GM21737 (cell line): Measurements from ENCODE around the gene CWC27.
"Not testable (repeated sequence)": the region's sequence is repeated elsewhere in the genome, so short reads cannot be mapped to it uniquely, and the experiment has no call there.

Source experiments
- ATAC-seq: cut with Tn5 transposase; IDR thresholded peaks from one replicate; pipeline ENCODE4 v1.9.1; 2021; ENCODE audit warnings: mild to moderate bottlenecking, moderate library complexity; ENCODE audit not compliant: unreplicated experiment

The CWC27 gene

DNA sequence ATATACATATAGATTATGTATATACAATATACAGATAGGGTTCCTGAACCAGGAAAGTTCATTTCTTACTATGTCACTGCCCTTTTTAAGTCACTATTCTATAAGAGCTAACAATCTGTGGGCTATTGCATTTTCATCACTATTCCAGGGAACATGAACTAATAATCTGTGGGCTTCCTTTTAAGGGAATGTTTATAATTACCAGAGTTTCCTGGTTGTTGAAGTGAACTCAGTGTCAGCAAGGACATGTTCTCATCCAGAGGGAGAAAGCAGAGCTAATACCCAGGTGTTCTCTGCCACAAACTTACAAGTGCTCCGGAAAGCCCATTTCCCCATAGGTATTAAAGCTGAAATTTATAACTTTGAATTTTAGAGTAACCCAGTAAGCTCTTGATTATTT lies 69.6 kb downstream of the CWC27 start:
- ATAC-seq, result no peak

DNA sequence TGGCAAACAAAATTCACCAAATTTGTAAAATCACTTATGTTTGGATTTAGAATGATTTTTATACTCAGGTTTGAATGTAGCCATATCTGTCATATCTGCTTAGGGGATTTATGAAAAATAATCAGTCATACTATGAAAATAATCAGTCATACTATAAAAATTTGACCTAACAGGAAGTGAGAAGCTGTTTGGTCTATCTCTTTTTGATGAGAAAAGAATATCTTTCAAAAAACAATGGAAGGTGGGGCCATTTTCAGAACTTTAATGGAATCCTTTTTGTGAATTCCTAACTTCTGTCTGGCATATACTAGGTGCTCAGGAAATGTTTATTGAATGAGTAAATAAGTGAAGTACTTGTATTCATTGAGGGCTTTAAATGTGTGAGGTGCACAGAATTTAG lies 70.1 kb downstream of the CWC27 start:
- no peak for ATAC-seq

DNA sequence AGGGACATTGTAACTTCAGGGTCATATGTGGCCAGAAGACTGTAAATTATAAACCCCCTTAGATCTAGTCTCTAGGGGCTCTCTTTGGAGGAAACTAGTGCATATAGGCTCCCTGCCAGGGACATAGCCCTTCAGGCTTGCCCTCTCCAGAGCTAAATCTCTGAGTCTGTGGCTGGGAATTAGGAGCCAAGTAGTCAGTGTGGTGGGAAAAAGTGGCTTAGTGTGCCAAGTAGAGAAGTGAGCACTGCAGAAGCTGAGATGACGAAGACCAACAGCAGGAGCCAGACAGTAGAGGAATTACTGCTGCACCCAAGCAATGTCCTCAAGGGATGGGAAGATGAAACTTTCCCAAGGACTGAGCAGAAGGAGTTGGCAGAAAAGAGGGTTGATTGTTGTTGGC lies 71.2 kb downstream of the CWC27 start:
- ATAC-seq, result no peak

DNA sequence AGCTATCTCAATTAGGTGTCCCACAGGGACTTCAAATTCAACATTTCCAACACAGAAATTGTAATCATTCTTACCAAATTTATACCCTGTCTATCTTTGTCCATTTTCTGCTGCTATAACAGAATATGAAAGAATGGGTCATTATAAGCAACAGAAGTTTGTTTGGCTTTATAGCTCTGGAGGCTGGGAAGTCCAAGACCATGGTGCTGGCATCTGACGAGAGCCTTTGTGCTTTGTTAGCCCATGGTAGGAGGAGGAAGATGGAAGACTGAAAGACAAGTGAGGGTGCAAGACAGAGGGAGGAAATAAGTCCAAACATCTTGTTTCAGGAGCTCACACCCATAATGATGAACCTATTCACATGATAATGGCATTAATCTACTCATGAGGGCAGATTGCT lies 72.2 kb downstream of the CWC27 start:
- ATAC-seq, result no peak

DNA sequence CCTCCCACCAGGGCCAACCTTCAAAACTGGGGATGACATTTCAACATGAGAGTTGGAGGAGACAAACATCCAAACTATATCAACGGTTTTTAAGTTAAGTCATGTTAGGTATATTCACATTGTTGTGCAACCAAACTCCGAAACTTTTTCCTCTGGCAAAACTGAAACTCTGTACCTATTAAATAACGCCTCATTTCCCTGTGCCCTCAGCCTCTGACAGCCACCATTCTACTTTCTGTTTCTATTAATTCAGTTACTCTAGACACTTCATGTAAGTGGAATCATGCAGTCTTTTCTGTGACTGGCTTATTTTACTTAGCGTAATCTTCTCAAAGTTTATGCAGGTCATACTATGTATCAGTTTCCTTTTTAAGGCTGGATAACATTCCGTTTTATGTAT lies 85.0 kb downstream of the CWC27 start:
- no peak for ATAC-seq

DNA sequence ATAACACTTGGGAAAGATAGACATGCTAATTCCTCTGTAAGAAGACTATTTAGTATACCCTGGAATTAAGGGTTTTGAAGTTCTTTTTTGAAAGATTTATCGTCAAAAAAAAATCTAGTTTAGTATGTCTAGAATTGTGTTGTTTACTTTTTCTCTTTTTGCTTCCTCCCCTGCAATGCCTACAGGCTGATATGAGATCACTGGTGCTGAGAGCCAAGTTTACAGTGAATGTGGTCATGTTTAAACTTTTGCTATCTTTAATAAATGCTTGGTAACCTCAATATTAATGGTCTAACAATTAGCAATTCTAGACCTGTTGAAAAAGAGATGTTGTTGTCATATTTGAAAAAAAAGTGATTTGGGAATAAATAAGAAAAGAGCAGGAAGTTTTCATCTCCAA lies 86.1 kb downstream of the CWC27 start:
- ATAC-seq, result no peak

DNA sequence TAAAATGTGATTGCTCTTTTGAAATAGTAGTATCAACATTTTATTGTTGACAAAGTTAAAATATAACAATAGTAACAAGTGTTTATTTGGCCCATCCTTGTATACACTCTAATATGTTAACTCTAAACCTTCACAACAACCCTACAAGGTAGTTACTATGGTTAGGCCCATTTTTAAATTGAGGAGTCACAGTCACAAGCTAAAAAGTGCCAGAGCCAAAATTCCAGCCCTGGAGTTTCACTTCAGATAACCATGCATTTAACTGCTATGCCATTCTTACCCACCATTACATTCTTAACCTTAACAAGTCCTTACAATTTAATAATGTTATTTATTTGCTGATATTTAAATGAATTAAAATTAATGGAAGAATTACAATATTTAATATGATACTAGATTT lies 91.2 kb downstream of the CWC27 start:
- ATAC-seq, result no peak

DNA sequence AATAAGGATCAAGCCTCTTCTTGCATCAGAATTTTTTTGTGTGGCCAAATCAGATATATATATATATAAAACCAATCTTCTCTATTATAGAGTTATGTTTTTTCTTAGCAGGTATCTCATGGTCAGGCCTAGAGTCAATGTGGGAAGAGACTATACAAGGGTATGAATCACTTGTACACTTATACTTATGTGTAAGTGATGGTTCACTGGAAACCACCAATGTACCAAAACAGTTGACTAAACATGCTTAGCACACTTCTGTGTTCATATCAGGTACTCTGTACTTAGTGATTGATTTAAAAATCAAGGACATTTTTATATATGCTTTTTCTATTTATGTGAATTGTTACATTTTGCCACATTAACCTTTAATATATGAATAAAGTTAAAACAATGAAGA lies 92.6 kb downstream of the CWC27 start:
- ATAC-seq, result no peak

DNA sequence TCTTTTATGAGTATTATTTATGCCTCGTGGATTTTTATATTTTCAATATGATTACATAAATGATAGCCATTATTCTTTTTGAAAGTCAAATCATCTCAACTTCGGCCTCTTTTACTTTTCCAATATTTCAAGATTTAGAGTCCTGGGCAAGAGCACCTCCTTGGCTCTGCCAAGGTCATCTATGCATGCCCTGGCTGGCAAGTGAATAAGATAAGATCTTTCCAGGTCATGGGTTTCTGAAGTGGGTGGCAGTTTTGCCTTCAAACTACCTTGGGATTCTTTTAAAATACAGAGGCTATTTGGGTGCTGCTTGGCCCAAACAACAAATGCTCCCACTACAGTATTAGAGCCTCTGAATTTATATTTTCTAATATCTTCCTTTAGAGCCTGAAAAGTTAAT lies 95.4 kb downstream of the CWC27 start:
- no peak for ATAC-seq

DNA sequence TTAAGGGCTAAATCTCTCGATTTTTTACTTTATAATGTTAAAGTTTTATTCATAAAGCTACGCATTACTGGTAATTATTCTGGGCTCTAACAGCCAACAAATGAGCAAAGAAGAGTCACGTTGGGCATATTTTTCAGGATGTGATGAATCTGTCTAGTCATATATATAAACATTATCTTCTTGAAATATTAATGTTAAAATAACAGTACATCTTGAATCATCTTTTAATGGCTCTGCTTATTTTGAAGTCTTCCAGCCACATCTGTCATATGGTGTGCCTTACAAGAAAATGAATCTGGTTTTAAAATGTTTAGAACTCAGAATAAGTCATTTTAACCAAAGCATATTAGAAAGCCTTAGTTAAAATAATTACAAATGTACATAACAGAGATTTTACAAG lies 96.9 kb downstream of the CWC27 start:
- ATAC-seq, result no peak

DNA sequence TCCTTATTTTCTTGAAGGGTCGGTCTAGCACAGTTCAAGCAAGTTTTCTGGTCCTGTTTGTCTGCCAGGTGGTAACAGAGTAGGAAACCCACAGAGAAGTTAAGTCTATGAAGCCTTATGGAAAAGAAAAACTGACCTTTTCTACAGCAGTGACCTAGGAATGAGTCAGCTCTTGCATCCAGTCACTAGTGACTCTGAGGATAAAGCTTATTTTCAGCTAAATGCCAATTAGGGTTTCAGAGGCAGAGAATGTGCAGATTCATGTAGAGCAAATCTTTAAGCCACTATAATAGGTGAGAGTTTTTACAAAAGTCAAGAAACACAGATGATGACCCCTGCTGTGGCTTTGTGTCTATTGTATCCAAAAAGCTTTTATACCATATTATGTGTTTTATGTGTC lies 100.7 kb downstream of the CWC27 start:
- ATAC-seq, result no peak

DNA sequence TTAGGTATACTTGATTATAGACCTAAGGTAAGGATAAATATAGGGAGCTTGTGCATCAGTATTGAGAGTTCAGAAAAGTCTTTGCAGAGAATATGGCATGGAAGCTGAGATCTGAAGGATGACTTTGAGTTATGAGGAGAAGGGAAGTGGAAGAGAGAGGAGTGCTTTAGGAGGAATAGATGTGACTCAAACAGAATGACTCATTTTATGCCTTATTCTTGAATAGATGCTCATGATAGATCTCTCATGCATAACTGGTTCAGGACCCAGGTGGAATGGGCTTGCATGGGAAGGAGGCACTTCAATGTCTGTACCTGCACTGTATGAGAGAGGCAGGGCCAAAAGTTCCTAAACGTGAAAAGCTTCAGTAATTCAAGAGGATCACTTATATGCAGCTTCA lies 103.3 kb downstream of the CWC27 start:
- no peak for ATAC-seq

DNA sequence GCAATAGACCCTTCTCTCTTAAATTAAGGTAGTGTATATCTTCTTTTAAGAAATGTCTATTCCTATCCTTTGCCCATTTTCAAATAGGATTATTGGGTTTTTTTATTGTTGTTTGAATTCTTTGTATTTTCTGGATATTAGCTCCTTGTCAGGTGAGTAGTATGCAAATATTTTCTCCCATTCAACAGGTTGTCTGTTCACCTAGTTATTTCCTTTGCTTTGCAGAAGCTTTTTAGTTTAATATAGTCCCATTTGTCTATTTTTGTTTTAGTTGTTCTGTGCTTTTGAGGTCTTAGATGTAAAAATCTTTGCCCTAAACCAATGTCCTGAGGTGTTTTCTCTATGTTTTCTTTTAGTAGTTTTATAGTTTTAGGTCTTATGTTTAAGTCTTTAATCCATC lies 104.7 kb downstream of the CWC27 start:
- ATAC-seq, result no peak

DNA sequence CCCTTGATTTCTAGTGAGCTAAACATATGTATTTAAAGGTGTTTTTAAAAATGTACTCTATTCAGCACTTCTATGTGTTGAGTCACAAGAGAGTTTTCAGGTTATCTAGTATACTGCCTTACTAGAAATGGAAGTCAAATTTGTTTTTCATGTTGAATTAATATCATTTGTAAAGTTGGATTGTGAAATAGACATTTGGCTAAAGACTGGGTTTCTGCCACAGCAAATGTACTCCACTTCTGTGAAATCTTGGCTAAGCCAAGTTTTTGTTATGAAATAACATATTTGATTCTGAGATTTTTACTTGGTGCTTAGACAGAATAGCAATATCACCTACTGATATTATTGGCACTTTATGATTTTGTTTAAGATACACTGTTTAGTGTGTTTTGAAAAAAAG lies 106.0 kb downstream of the CWC27 start:
- ATAC-seq, result no peak

DNA sequence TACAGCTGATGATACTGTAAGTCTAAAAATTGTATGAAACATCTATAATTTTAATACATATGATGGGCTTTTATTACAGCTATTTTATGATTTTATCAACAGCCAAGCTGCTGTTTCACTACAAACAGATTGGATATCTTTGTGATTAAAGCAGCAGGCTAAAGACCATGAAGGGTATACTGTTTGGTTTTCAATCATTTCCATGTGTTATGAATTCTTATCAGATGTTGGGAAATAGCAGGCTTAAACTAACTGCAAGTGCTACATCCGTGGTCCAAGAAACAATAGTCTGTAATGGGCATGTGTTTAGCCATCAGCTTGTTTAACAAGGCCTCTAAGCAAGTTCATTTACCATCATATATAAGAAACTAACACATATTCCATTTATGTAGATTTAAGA lies 107.5 kb downstream of the CWC27 start:
- ATAC-seq, result no peak

DNA sequence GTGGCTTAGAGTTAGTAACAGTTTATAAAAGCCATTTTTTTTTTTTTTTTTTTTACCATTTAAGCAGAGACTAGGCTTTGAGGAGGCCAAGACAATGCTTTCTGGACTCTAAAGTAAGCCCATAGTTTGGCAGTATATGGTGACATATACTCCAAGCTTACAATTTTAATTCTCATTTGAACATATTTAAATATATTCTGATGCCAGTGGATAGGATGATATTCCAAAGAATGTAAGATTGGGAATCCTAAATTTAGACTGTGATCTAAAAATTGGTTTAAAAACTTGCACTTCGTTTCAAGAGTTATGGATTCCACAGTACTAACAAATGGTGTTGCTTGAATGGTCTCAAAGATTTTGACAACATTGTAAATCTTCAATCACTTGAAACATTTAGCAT lies 112.1 kb downstream of the CWC27 start:
- ATAC-seq, result no peak

DNA sequence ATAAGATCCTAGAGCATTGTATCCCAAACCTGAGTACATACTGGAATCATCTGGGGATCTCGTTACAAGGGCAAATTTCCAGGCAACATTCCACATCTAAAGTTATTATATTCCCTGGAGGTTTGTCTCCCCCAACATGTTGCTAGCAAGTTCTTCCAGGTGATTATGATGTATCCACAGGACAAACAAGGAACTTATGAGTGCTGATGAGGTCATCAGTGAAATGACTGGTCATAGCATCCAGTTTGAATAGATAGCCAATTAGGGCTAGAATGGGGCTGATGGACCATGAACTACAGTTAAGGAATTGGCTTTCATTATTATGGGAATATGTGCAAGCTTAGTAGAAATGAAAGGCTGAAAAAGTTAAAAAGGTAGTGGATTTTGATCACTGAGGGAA lies 115.2 kb downstream of the CWC27 start:
- no peak for ATAC-seq

DNA sequence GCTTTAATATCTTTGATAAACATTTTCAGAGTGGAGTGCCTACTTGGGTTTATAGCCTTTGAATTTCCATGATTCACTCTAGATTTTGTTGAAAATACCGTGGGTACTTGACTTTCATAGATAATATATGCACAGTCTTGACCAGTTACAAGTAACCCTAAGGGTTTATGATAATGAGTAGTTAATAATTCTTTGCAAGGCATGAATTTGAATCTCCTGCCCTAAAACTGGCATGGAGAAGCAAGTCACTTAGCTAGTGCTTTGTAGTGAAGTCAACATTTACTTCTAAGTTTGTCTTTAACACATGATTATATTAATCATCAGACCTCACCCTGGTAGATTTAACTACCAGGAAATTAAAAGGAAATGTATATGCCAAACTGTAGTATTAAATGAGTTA lies 115.8 kb downstream of the CWC27 start:
- no peak for ATAC-seq

DNA sequence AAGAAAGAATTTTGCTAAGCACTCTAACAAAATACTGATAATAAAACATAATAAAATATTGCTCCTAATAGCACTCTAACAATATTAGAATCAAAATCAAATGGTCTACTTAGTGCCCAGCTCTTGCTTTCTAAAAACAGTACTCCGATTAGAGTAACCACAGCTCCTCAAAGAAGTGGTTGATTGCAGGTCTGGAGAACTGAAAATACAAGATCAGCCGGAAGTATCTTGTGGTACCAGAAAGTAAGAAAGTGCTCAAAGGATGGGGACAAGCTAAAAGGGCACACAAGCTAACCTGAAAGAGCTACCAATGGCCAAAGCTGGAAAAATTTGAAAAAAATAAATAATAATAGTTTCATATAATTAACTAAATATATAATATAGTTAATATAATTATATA lies 119.2 kb downstream of the CWC27 start:
- ATAC-seq, result no peak

DNA sequence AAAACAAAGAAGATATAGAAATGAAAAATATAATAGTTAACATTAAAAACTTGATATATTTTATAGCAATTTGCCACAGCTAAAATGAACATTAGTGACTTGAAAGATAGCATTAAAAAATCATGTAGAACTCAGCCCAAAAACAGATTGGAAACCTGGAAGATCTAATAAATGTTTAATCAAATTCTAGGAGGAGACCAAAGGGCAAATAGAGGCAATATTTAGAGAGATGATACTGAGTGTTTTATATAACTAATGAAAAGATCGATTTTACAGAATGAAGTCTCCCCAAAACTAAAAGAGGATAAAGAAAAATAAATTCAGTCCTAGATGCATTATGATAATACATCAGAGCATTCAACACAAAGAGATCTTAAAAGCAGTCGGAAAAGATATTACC lies 127.0 kb downstream of the CWC27 start:
- ATAC-seq, result no peak

DNA sequence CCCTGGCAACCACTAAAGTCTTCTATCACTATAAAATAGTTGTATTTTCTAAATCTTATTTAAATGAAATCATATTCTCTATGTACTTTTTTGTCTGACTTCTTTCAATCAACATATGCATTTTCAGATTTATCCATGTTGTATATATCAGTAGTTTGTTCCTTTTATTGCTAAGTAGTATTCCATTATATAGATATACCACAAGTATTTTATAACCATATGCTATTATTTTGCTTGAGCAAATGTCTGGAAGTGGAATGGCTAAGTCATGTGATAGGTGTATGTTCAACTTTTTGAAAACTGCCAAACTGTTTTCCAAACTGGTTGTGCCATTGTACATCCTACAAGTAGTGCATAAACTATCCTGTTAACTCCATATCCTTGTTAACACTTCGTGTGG lies 131.1 kb downstream of the CWC27 start:
- no peak for ATAC-seq

DNA sequence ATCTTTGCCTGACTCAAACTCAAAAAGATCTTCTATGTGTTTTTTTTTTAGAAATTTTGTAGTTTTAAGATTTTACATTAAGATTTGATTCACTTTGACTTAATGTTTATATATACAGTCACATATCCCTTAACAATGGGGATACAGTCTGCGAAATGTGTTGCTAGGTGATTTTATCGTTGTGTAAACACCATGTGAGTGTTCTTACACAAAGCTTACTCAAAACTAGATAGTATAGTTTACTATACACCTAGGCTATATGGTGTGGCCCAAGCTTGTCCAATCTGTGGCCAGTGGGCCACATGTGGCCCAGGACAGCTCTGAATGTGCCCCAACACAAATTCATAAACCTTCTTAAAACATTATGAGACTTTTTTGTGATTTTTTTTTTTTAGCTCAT lies 131.9 kb downstream of the CWC27 start:
- no peak for ATAC-seq

DNA sequence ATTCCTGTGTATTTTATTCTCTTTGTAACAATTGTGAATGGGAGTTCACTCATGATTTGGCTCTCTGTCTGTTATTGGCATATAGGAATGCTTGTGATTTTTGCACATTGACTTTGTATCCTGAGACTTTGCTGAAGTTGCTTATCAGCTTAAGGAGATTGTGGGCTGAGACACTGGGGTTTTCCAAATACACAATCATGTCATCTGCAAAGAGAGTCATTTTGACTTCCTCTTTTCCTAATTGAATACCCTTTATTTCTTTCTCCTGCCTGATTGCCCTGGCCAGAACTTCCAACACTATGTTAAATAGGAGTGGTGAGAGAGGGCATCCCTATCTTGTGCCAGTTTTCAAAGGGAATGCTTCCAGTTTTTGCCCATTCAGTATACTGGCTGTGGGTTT lies 138.7 kb downstream of the CWC27 start:
- ATAC-seq, result not testable (repeated sequence)

DNA sequence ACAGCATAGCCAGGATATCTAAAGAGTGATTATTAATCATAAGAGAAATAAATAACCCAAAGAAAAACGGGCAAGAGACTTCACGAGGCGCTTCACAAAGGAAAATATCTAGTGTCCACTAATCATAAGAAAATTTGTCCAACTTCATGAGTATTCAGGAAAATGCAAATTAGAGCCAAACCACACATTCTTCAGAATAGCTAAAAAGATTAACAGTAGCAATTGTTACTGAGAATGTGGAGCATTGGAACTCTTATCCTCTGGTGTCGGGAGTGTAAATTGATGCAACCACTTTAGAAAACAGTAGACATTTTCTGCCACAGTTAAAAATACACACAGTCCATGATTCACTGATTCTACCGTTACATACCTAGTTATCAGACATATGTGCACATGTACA lies 145.7 kb downstream of the CWC27 start:
- ATAC-seq, result no peak
